ENCODE measurements around the gene ABHD4.
"Not testable (repeated sequence)": the region's sequence is repeated elsewhere in the genome, so short reads cannot be mapped to it uniquely, and the experiment has no call there.

Gene ABHD4

GRCh38 chr14:22560662-22561365 lies 37.3 kb upstream of the ABHD4 start:
- no peak overlapping the region for H3K4me3 ChIP-seq (ENCODE audit: low read depth, low read length)
- DNase-seq (ENCODE audit: low read depth): no peak

DNA sequence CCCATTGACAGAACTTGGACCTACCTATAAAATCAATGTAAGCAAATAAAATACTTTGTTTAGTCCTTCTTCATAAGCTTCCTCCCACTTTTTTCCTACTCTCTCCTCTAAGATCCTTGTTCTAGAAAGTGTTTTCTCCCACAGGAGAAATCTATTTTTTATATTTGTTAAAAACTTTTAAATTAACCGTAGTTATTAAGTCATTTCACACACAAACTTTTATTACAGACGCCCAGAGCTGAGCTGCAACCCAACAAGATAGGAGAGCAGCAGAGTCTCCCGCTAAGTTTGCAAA lies 36.8 kb upstream of the ABHD4 start:
- no peak for DNase-seq (ENCODE audit: low read depth)
- H3K4me3 ChIP-seq (ENCODE audit: low read depth, low read length): no peak overlapping the region

GRCh38 chr14:22561661-22562579 lies 36.2 kb upstream of the ABHD4 start:
- DNase-seq (ENCODE audit: low read depth): no peak
- no peak overlapping the region for H3K4me3 ChIP-seq (ENCODE audit: low read depth, low read length)

- no peak for DNase-seq (ENCODE audit: low read depth)
- H3K4me3 ChIP-seq (ENCODE audit: low read depth, low read length): no peak overlapping the region
Observed at GRCh38 chr14:22563987-22564386, 34.1 kb upstream of the ABHD4 start.

- no peak overlapping the region for H3K4me3 ChIP-seq (ENCODE audit: low read depth, low read length)
- no peak for DNase-seq (ENCODE audit: low read depth)
Observed at GRCh38 chr14:22564463-22564862, 33.6 kb upstream of the ABHD4 start.

DNA sequence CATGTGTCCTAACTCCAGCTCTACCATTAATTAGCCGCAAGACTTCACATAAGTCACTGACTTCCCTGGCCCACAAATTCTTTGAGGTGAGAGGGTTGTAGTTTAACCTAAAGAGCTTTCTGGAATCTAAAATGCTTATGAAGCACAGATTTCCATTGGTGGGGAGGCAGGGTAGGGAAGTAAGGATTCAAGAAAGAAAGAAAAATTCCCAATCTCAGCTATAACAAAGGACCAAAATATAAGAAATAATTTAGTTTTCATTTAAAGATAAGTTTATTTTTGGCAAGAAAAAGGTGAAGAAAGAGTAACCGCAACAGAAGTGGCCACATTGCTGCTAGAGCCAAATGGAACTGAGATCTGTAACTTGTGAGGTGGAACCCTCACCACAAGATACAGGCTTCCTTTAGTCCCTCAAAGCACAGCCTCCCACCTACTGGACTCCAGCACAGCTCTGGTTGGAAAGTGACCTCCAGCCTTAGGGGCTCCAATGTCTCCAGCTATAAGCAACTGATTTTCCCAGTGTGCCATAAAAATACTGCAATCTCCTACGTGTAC lies 32.6 kb upstream of the ABHD4 start:
- DNase-seq (ENCODE audit: low read depth): no peak
- H3K4me3 ChIP-seq (ENCODE audit: low read depth, low read length): no peak overlapping the region

DNA sequence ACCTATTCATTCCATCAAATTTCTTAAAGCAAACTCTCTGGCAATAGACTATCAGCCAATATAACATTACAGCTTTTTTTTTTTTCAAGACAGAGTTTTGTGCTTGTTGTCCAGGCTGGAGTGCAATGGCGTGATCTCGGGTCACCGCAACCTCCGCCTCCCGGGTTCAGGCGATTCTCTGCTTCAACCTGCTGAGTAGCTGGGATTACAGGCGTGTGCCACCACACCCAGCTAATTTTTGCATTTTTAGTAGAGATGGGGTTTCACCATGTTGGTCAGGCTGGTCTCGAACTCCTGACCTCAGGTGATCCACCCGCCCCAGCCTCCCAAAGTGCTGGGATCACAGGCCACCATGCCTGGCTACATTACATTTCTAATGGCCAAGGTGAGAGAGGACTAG lies 31.8 kb upstream of the ABHD4 start:
- not testable (repeated sequence) for DNase-seq (ENCODE audit: low read depth); H3K4me3 ChIP-seq (ENCODE audit: low read depth, low read length)

GRCh38 chr14:22566845-22567244 lies 31.3 kb upstream of the ABHD4 start:
- no peak overlapping the region for H3K4me3 ChIP-seq (ENCODE audit: low read depth, low read length)
- DNase-seq (ENCODE audit: low read depth): no peak

DNA sequence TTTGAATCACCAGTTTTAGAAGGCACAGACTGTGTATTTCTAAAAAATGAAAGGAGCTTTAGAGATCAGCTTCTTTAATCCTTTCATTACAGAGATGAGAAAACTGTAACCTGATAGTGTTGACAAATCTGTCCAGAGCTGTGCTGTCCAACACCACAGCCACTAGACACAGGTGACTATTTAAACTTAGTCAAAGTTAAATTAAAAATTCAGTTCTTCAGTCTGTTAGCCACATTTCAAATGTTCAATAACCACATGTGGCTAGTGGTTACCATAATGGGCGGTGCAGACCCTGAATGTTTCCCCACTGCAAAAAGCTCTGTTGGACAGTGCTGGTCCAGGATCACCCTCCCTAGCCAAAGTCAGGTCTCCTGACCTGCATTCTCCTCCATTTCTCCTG lies 30.7 kb upstream of the ABHD4 start:
- no peak for DNase-seq (ENCODE audit: low read depth)

DNA sequence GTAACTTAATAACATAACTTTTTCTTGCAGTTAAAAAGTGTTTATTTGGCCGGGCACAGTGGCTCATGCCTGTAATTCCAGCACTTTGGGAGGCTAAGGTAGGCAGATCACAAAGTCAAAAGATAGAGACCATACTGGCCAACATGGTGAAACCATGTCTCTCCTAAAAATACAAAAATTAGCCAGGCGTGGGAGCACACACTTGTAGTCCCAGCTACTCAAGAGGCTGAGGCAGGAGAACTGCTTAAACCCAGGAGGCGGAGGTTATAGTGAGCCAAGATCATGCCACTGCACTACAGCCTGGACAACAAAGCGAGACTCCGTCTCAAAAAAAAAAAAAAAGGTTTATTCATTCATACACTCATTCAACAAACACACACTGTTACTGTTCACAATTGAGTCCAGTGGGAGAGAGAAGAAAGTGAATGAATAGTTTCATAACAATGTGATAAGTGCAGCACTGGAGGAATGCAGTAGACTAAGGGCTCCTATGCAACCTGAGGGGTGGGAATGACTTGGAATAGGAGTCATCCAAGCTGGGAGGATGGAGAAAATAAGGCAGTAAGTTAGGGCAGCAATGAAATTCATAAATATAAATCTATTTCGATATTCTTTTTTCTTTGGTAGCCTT lies 28.9 kb upstream of the ABHD4 start:
- no peak overlapping the region for H3K4me3 ChIP-seq (ENCODE audit: low read depth, low read length)
- DNase-seq (ENCODE audit: low read depth): no peak

More for the DNA sequence above, 30.7 kb upstream of the ABHD4 start:
- no peak overlapping the region for H3K4me3 ChIP-seq (ENCODE audit: low read depth, low read length)

DNA sequence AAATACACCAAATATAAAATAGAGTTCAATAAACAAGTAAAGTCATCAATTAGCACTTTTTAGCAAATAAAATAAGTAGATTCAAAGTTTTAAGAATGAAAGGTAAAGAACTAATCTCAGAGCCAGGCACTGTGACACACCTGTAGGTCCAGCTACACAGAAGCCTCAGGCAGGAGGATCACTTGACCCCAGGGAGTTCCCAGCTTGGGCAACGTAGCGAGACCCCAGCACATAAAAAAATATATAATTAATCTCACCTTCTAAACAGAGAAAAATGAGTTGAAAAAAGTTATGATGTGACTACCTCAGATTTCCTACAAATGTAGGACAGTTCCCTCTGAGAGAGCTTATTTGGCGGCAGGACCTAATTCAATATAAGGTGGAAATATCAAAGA lies 28.4 kb upstream of the ABHD4 start:
- H3K4me3 ChIP-seq (ENCODE audit: low read depth, low read length): no peak overlapping the region
- DNase-seq (ENCODE audit: low read depth): no peak

DNA sequence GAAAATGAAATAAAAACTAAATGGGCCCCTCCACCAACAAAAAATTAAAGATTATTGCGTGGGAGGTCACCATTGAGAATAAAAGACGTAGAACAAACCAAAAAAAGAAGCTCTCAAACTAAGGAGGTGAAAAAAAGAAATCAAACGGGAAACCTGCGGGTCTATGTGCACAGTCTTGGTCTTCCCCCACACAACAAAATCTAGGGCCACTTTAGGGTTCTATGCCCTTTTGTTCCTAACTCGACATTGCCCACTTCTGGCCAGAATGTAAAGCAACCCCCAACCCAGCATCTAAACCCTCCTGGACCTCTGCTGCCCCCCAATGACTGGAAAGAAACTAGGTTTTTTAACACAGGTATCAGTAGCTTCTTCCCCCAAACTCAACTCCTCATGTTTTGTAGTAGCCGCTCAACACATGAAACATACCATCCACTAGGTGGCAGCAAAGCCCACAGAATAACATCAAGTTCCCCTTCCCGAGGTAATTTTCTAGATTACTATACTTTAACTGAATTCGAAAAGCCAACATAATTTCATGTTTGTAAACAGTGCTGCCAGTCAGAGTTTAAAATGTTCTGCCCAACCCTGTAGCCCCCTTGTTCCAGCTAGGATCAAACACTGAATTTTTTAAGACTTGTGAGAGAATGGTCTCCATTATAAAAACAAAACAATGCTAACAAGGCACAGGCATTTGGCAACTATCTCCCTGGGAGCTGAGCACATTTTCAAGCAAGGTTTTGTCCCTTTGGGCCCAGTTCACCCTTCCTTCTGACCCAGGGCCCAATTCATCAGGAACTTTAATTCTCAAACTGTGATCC lies 27.8 kb upstream of the ABHD4 start:
- peak; percentile 25 for DNase-seq (ENCODE audit: low read depth)
- no peak overlapping the region for H3K4me3 ChIP-seq (ENCODE audit: low read depth, low read length)

GRCh38 chr14:22572562-22573058 lies 25.5 kb upstream of the ABHD4 start:
- H3K4me3 ChIP-seq (ENCODE audit: low read depth, low read length): no peak overlapping the region
- DNase-seq (ENCODE audit: low read depth): no peak

GRCh38 chr14:22573804-22574203 lies 24.3 kb upstream of the ABHD4 start:
- no peak for DNase-seq (ENCODE audit: low read depth)
- H3K4me3 ChIP-seq (ENCODE audit: low read depth, low read length): no peak overlapping the region

DNA sequence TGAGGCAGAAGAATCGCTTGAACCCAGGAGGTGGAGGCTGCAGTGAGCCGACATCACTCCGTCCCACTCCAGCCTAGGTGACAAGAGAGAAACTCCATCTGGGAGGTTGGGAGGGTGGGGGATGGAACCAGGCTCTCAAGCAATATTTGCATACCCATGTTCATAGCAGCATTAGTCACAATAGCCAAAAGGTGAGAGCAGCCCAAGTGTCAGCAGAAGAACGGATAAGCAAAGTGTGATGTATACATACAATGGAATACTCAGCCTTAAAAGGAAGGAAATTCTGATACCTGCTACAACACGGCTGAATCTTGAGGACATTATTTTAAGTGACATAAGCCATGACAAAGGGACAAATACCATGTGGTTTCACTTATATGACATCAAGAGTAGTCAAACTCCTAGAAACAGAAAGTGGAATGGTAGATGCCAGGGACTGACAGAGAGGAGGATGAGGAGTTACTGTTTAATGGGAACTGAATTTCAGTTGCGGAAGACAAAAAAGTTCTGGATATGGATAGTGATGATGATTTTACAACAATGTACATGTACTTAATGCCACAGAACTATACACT lies 20.7 kb upstream of the ABHD4 start:
- H3K4me3 ChIP-seq (ENCODE audit: low read depth, low read length): no peak overlapping the region
- DNase-seq (ENCODE audit: low read depth): no peak

DNA sequence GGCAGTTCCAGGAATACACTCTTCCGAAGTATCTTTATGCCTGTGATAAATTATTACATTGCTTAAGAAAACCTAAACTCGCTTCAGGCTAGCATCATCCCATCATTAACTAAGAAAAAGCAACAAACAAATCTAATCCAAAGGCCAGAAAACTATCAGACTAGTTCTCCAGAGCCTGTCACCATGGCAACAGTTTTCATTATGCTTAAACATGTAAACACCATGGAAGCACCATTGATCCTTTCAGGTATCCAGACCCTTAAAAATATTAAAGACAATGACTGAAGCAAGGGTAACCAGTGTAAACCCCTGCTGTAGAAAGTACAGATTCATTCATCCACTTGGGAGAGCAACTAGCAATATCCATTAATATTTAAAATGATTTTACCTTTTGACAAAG lies 18.9 kb upstream of the ABHD4 start:
- DNase-seq (ENCODE audit: low read depth): no peak
- no peak overlapping the region for H3K4me3 ChIP-seq (ENCODE audit: low read depth, low read length)

DNA sequence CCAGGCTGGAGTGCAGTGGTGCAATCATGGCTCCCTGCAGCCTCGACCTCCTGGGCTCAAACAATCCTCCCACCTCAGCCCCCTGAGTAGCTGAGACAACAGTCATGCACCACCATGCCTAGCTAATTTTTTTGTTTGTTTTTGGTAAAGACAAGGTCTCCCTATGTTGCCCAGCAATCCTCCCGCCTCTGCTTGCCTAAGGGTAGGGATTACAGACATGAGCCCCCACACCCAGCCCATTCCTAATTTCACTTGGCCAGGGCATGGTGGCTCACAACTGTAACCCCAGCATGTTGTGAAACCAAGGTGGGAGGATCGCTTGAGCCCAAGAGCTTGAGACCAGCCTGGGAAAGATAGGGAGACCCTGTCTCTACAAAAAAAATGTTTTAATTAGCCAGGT lies 18.2 kb upstream of the ABHD4 start:
- DNase-seq (ENCODE audit: low read depth): no peak
- no peak overlapping the region for H3K4me3 ChIP-seq (ENCODE audit: low read depth, low read length)

- H3K4me3 ChIP-seq (ENCODE audit: low read depth, low read length): no peak overlapping the region
- no peak for DNase-seq (ENCODE audit: low read depth)
Observed at GRCh38 chr14:22580625-22581024, 17.5 kb upstream of the ABHD4 start.

- H3K4me3 ChIP-seq (ENCODE audit: low read depth, low read length): no peak overlapping the region
- DNase-seq (ENCODE audit: low read depth): no peak
Observed at GRCh38 chr14:22583994-22584393, 14.1 kb upstream of the ABHD4 start.
